Suppressor macrophage (primary cell): ENCODE data around the gene GPR68.
"Not testable (repeated sequence)": the region's sequence is repeated elsewhere in the genome, so short reads cannot be mapped to it uniquely, and the experiment has no call there.

ENCODE experiments used
- DNase-seq, 4 experiments: peaks; one replicate each; pipeline ENCODE4 v3.0.0-alpha.2; 2020 to 2022

Gene GPR68

DNA sequence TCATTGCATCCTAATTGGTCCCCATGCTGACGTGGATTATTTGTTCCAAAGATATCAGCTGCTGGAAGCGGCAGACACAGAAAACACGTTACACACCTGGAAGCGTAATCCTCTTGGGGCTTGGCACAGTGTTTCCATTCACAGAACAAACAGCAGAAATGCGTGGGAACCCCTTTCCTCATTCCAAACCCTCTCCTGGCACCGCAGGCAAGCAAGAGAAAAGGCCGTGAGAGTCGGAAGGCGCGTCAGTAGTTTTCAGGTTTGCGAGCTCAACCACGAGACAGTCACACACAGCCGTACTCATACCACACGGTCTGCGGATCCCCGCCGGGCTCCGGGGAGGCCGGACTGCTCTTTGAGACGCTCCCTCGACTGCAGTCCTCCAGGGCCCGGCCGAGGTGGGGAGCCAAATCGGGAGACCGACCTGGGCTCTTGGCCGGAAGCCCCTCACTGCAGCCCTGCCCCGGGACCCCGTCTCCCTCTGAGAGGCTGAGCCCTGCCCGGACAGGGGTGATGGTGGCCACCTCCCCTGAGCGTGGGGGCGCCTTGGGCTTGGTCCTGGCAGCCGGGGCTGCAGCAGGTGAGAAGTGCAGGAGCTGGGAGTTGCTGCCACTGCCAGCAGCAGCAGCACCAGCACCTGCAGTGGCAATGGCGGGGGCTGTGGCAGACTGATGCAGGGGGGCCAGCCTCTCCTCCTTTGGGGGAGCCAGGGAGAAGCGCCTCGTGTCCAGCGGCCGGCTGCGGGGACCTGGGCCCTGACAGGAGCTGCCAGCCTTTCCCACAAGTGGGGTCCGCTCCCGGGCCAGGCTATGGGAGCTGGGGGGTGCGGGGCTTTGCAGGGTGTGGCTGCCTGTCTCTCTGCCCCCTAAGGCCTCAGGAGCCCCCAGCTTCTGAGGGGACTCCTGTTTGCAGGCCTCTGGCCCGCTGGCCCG is 28.1 kb upstream of the GPR68 start:
- DNase-seq = no peak

DNA sequence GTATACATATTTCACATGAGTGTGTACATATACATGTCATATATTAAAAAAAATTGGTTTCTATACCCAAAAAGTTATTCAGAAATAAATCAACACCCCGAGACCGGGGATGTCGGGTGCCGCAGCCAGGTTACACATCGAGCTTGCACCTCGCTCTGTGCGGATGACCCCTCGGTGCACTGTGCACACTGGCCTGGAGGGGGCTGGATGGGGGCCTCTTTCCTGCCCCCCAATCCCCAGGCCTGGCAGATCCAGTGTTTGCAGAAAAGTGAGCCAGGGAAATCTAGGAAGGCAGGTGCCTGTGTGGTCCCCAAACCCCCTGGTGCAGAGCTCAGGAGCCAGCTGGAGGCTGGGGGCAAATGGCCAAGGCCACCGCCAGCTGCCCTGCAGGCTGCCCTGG is 27.1 kb upstream of the GPR68 start:
- DNase-seq = no peak

DNA sequence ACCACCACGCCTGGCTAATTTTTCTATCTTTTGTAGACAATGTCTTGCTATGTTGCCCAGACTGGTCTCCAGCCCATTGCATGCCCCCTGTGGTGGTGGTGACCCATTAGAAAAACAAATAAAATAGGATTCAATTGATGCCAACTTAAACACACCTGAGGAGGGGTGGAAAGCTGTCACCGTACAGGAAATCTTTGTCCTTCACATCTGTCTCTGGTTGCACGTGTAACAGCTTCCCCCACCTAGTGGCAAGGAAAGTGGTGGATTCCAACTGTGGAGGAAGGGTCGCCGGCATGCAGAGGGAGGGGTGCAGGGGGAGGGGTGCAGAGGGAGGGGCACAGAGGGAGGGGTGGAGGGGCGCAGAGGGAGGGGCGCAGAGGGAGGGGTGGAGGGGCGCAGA is 26.1 kb upstream of the GPR68 start:
- DNase-seq = no peak

DNA sequence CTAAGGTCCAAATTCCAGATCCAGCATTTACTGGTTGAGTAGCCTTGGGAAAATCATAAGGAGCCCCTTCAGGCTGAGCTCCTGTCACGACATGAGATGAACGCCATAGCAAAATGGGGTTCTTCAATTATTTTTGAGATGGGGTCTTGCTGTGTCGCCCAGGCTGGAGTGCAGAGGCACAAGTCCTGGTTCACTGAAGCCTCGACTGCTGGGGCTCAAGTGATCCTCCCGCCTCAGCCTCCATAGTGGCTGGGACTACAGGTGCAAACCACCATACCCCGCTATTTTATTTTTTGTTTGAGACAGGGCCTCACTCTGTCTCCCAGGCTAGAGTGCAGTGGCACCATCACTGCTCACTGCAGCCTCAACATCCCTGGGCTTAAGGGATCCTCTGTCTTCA is 25.7 kb upstream of the GPR68 start:
- no peak for DNase-seq

DNA sequence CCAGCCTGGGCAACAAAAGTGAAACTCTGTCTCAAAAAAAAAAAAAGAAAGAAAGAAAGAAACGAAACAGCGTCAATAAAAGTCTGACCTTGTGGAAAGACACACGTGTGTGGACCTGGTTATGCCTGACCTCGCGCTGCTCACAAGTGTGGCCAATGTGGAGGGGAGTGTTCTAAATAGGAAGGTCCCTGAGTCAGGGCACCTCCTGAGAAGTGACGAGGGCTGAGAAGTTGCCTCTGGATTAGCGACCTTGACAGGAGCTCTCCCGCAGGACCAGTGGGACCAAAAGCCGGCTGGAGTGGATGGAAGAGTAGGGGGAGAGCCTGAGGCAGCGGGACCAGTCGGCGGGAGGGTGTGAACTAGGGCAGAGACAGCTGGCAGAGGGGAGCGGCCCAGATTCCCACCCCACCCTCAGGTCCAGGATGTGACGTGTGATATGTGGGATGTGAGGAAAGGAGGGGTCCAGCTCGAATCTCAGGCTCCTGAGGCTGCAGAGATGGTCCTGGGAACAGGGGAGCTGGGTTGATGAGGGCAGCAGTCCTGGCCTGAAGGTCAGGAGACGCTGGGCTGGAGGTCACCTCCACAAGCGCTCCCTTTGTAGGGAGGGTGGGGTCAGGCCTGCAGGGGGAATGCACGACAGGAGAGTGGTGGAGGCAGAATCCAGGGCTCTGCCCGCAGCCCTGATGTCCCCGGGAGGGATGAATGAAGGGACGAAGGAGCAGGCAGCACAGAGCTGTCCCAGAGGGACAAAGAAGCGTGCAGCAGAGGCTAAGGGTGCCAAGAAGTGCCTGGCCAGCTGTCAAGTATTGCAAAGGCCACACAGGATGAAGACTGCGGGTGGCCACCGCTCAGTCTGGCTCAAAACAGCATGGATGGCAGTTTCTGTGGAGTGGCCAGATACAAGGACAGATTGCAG is 24.8 kb upstream of the GPR68 start:
- no peak for DNase-seq

DNA sequence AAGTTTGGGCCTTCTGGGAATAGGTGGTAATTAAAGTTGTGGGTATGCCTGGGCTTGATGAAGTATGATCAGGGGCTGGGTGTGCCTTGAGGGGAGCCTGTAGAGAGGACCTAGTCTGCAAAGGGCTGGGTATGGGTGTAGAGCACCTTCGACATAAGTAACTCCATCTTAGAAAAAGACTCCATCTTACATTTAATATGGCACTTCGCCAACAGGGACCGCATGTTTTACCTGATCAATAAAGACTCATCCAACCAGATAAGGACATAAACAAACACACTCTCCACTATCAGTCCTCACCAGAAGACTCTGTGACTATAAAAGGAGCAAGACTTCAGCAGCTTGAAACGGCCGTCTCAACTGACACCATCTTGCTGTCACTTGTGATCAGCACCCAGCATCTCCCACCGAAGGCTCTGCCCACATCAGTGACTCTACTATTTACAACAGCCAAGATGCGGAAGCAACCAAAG is 23.5 kb upstream of the GPR68 start:
- no peak for DNase-seq

DNA sequence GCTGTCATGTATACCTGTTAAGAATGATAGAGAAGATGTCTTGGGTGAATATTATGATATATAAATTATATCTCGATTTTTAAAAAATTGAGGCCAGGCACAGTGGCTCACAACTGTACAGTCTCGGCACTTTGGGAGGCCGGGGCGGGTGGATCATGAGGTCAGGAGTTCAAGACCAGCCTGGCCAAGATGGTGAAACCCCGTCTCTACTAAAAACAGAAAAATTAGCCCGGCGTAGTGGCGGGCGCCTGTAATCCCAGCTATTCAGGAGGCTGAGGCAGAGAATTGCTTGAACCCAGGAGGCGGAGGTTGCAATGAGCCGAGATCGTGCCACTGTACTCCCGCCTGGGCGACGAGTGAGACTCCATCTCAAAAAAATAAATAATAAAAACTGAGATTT is 21.8 kb upstream of the GPR68 start:
- not testable (repeated sequence) for DNase-seq

DNA sequence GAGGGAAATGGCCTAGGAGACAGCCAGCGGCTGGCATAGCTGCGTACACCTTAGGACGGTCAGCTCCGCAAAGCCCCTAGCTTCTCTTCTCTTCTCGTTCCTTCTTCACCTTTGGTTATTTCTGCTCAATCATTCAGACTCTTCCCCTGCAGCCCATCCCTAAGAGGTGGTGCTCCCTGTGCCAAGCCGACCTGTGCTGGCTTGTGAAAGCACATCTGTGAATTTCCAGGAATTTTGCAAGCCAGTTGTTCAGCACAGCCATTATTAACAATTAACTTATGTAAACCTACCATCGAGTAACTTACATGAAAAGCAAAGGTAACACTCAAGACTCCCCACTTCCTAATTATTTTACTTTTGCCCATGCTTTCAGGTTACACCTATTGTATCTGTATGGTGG is 20.9 kb upstream of the GPR68 start:
- DNase-seq = no peak

DNA sequence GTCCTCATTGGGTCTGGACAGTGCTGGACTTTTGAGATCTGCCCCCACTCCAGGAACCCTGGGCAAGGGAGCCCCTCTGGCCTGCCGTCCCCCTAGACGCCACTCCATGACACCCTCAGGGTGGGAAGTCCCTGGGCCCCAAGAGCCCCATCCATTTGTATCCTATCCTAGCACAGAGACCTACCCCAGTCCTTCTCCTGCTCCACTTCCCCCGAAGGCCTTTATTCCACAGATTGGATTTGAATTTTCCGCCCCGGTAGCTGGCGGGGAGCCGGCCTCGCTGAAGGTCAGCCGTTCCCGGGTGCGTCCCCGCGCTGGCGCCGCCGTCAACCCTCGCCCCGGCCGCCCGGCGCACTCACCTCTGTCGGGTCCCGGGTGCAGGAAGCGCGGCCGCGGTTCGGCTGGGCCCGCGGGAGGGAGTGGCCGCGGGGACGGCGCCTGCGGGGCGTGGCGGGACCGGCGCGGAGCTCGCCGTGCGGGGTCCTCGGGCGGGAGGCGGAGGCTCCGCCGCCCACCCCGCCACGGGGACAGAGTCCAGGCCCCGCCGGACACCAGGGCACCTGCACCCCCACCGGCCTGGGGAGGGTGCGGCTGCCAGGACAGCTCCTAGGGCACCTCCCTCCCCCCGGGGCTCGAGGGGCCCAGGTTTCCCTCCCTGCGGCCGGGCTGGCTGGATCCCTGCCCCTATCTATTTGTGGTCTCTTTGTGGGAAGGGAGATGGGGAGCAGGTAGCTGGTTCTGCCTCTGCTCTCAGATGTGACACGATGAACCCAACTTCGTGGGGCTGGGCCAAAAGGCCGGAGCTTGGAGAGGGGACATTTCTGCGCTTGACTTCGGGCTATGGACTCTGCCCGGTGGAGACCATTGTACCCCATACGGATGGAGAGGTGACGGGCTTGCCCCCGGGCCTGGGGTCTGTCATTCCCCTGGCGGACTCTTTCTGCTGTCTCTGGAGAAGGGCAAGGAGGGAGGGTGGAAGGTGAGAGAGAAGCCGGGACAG is 19.9 kb upstream of the GPR68 start:
- DNase-seq = peak in 3 of 4 experiments; percentile 10 to 59 (median 43)

DNA sequence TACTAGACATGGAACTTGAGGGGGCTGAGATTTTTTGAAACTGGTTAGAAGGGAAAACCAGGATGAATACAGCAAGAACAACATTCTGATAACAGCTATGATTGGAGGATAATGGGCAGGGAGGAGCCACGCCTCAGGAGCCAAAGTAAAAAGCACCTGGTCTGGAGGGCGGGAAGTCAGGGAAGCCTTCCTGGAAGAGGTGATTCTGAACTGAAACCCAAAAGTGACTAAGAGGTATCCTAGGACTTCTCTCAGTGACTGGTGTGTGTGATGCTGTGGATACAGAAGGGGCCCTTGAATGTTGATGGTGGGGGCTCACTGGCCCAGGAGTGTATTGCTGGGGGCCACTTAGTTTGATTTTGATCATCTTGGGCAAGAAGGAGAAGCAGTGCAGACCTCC is 18.8 kb upstream of the GPR68 start:
- DNase-seq = no peak

DNA sequence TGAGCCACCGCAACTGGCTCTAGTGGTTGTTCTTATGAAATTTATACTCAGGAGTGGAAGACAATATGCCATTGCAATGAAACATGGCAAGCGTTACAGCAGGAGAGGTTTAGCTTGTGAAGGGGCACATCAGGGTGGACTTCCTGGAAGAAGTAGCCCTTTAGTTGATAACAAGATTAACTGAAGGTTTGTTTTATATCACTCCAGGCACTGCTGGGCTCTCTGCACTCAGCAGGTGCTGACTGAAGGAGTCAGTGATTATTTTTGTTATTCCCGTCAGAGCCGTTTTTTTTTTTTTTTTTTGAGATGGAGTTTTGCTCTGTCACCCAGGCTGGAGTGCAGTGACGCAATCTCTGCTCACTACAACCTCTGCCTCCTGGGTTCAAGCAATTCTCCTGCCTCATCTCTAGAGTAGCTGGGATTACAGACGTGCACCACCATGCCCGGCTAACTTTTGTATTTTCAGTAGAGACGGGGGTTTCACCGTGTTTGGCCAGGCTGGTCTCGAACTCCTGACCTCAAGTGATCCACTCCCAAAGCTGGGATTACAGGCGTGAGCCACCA is 17.6 kb upstream of the GPR68 start:
- DNase-seq = no peak

DNA sequence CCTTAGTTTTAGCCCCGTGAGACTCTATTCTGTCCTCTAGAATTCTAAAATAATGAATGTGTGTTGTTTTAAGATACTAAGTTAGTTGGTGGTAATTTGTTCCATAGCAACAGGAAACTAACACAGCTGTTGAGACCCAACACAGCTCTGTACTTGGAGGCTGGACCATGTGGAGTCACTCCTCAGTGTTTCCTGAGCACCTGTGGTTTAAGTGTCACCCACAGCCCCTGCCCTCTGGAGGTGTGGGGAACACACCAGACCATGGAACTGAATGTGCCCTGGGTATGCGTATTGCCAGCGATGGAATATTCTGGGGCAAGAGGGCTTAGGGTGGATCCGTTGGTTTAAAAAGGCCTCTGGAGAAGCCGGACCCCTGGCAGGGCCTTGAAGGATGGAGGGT is 16.6 kb upstream of the GPR68 start:
- DNase-seq = no peak

DNA sequence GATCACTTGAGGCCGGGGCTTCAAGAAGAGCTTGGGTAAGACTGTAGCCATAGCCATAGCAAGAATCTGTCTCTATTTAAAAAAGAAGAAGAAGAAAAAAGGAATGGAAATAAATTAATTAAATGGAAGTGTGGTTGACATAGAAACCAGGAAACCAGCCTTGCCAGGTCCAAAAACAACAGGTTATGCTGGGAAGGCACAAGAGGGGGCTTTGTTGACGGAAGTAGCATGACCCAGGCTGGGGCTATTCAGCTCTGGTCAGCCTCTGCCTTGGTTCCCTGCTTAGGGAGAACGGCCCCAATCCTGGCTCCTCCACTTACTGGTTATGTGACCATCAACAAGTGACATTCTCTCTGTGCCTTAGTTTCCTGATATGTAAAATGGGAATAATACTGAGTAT is 14.4 kb upstream of the GPR68 start:
- no peak for DNase-seq

DNA sequence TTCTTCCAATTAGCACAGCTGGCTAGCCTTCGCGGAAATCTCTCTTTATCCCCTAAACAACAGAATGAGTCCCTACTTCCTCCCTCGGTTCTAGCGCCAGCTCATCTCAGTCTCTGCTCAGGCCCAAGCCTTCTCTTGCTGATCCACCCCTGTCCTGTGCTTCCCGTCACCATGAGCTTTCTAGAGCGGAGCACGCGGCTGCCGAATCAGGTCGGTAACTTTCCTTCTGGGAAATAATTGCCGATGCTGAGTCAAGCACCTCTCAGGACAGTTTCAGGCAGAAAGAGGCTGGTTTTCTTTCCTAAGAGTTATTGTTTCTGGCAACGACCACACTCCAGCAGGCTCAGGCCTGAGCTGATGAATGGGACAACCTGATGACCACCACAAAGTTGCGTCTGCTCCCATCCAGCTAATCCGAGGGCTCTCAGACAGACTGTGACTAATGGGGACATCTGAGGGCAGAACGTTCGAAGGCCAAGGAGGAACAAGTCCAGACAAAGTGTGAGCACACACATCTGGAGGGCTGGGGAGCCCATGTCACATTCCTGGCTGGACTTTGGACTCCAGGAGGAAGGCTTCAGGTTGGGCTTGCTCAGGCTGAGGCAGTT is 13.6 kb upstream of the GPR68 start:
- peak in 3 of 4 experiments; percentile 36 to 44 (median 44) for DNase-seq

DNA sequence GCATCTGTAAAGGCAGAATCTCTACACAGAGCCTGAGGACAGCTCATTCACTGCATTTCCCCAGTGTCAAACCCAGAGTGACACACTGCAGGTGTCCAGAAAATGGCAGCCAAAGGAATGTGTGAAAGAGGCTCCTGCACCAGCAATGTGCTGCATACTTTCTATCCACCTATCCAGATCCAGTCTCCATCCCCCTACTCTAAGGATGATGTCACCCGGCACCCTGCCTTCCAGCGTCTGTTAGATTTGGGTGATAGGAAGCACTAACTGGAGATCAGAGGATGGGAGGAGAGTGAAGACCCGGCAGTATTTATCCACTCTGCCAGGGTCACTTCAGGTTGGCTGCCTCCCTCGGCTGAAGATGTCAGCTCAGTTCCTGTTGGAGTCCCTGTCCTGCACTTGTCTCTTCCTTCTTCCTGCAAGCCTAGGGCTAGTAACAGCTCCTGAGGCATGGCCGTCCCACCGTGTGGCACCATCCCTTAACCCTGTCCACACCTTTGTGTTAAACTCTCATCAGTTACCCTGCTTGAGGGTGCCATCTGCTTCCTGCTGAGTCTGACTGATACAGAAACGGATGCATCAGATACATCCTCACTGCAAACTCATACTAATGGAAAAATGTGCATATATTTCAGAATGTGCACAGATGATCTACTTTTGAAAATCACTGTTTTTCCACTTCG is 13.0 kb upstream of the GPR68 start:
- no peak for DNase-seq

DNA sequence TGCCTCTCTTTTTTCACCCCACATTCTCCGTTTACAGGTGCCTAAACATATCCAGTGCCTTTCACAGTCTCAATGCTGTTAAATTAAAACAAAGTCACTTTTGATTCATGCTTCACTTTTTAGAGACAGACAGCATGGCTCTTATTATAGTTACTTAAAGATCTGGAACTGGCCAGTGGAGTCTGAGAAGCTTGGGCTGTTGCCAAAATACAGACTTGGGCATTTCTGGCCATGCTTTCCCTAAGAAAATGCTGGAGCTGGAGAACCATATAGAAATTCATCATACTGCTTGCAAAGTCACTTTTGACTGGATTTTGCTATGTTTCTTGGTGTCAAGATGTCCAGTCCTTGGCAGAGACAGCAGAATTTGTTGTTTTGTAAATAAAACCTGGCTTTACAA is 12.2 kb upstream of the GPR68 start:
- DNase-seq = no peak

DNA sequence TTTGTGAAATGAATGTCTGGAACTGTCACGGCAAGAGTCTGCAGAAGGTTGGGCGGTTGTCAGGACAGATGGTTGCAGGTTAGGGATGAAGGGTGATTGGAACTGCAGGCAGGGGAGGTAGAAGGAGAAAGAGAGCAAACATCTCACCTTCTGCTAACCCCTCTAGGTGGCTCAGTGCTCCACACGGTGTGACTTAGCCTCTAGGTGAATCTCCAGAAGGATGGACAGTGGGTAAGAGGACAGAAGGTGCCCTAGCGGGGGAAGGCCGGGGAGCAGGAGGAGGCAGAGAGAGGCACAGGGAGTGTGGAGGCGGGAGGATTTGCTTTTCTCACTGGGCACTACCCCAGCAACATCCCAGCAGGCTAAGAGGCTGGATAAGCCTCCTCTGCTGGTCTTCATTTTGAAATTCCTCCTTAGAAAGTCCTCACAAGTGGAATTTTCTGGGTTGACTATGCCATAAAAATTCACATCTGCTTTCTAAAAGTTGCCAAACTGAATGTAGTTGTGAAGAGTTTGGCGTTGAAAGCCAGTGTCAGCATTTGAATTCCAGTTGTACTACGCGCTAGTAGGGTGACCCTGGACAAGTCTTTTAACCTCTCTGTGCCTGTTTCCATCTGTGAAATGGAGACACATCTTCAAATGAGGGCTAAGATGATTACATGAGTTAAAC is 10.7 kb upstream of the GPR68 start:
- DNase-seq = no peak

DNA sequence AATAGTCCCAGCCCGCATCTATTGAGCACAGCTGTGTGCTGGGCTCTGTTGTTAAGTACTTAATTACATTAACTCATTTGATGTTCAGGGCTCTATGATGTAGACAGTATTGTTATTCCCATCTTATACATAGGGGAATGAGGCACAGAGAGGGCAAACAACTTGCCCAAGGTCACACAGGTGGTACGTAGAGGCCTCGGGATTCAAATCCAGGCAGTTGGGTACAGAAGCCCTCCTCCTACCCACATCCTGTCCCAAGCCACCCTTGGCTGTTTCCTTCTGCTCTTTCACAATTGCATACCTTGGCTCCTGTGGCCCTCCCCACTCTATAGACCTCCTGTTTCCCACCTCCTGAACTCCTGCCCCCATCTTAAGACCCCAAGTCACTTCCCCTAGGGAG is 10.0 kb upstream of the GPR68 start:
- DNase-seq = no peak

DNA sequence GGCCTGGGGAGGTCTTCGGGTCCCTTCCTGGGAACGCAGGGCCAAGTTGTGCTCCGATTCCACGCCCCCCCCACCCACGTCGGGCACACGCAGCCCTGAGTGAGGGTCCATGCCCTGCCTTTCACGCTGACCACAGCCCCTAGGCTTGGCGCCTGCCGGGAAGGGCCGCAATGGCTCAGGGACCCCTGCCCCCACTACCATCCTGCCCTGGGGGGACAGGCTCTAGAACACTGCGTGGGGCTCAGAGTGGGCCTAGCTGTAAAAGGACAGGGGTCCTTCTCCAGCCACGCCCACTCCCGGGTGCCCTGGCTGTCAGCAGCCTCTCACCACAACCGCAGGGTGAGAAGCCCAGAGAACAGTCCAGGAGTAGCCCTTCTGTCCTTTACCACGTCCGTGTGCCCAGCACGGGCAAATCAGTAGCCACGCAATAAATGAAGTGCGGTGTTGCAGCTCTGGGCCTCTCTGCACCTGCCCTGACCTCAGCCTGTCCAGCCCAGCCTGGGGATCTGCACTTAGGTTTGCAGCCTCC is 9.4 kb upstream of the GPR68 start:
- no peak for DNase-seq
